OCI-M1 (cell line): ENCODE measurements around the gene TRAIP.
A peak's percentile ranks its signal among the peaks of the same experiment; 100 is the strongest.
"Not testable (repeated sequence)": the region's sequence is repeated elsewhere in the genome, so short reads cannot be mapped to it uniquely, and the experiment has no call there.

Source experiments
- DNase-seq: peaks from one replicate; lab custom pipeline; 2025; lab: John Stamatoyannopoulos, UW

Gene TRAIP

DNA sequence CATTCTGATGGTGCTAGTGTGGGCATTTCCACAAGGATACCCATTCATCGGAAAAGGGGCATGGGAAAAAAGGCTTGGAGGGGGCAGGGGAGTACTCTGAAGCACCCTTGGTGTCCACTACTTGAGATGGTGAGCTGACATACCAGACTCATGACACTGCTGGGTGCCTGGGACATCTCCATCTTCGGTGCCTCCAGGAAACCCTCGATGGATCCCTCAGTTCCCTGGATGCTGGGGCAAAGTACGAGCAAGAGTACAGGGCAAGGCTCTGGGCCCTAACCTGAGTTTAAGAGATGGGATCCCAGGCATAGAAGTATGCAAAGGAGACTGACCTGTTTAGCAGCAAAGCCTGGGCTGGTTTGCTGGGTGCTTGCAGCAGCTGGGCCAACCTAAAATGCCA, 64.8 kb downstream of the TRAIP start:
- no peak for DNase-seq

DNA sequence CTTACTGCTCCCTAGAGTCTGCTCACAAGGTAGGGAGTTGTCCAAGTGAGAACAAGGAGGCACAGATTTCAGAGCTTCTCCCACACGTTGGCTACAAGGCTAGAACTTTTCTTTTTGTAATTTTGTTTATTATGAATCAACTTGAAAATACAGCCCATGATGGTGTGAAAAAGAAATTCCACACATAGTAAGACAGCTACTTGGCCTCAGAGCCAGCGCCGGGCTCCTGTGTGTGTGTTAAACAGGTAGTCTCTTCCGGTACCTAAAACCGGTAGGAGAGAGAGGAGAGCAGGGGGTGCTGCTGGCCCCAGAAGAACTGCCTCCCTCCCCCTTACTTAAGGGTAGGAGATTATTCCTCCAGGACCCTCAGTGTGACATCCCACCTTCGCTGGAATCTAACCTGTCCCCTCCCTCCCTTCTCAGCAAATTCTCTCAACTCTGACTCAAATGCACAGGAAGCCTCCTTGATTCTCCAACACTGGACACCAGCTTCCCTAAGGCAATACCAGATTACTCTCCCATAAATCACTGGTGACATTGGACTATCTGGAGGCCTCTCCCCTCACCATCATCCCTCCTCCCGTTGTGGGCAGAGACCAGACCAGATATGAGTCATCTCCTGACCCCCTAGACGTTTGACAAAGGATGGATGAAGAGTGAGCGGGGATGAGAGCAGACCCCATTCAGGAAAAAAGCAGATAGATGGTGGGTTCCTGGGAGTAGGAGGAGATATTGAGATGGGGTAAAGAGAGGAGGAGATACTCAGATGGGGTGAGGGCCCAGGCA, 65.5 kb downstream of the TRAIP start:
- DNase-seq, result no peak

GRCh38 chr3:49788056-49788455, 68.3 kb downstream of the TRAIP start:
- no peak for DNase-seq

DNA sequence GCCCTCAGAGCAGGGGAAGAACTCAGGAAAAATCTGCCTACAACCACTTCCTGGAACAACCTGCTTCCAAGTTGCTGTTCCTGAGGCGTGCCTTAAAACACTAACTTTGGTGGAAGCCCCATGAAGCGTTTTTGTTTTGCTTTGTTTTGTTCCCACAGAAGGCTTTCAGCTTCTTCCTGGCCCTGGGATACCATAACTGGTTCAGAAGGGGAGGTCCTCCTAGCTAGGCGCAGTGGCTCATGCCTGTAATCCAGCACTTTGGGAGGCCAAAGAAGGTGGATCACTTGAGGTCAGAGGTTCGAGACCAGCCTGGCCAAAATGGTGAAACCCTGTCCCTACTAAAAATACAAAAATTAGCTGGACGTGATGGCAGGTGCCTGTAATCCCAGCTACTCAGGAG, 68.8 kb downstream of the TRAIP start:
- DNase-seq, result no peak

DNA sequence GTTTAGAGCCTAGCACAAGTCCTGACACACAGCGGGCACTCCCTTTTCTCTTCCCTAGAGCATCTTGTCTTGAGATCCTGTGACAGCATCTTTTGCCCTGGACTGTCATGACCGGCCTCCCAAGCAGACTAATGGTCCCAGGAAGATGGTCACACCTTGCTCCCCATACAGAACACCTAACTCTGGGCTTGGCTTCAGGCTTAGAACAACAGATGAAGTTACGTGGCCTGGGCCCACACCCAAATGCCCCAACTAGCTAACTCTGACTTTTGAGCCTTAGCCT, 69.2 kb downstream of the TRAIP start:
- DNase-seq, result no peak

DNA sequence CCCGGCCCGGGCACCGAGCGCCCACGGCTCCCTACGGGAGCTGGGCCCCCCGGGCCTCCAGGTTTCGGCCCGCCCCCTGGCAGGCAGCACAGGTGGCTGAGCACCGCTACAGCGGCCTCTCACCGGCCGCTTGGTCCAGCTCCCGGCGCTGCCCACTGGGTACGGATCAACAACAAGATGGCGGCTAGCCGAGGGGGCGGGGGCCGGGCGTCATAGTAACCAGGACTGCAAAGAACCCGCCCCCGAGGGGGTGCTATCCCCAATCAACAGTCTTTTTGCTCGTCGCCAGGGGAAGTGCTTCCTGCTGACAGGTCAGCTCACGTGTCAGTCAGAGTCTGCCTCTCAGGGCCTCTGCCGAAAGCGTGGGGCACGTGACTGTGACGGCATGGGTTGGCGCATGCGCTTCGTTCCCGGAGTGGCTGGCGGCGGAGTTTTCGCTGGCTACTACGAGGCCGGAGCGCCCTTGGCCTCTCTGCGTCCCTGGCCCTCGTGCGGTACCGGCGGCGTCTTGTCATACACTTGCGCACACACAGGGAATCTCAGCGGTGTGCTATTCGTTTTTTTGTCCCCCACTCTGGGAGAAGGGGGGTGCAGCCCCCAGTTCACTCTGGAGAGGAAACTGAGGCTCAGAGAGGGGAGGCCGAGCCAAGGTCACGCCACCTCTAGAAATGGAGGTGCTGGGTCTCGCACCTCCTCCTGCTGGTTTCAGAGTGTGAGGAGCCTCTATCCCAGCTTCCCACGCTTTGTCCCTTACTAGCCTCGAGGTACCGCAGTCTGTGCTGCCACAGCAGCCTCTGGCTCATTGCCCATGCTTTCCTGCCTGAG, 69.8 kb downstream of the TRAIP start, which contains the start of gene IP6K1:
TSS of gene IP6K1 (minus strand) at position 186 of the 825 bp plus-strand sequence. CDS start 38,502 bp downstream, outside the sequence.
- peak; percentile 98 for DNase-seq

- peak; percentile 60 for DNase-seq
These were observed 70.6 kb downstream of the TRAIP start for GRCh38 chr3:49785565-49786356.

GRCh38 chr3:49782277-49782676, 74.1 kb downstream of the TRAIP start:
- not testable (repeated sequence) for DNase-seq

DNA sequence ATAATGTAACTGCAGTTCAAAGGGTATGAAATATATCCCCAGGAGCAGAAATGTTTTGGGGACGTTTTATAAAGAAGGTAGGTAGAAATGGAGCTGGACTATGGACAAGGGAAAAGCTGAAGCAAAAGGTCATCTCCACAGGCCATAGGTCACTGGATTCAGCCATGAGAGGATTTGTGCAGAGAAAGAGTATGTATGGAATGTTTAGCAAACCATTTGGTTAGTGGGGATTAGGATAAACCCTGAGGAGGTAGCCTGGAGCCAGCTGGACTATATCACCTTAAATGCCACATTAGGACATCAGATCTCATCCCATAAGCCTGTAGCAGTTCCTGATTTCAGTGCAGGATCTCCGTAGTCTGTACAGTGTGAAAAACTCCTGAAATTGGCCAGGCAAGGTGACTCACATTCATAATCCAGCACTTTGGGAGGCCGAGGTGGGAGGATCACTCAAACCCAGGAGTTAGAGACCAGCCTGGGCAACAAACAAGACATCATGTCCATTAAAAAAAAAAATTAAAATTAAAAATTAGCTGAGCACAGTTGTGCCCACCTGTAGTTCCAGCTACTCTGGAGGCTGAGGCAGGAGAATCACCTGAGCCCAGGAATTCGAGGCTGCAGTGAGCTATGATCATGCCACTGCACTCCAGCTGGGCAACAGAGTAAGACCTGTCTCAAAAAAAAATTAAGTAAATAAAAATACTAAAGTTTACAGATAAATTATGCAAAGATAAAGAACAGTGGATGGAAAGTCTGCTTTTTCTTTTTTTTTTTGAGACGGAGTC, 74.8 kb downstream of the TRAIP start:
- no peak for DNase-seq

DNA sequence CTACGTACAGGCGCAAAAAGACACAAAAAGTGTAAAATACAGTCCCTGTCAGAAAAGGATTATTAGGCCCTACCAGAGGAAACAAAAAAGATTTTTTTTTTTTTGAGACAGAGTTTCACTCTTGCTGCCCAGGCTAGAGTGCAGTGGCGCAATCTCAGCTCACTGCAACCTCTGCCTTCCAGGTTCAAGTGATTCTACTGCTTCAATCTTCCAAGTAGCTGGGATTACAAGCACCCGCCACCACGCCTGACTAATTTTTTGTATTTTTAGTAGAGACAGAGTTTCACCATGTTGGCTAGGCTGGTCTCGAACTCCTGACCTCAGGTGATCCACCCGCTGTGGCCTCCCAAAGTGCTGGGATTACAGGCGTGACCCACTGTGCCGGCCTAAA, 75.4 kb downstream of the TRAIP start:
- DNase-seq, result not testable (repeated sequence)

GRCh38 chr3:49780080-49780974, 76.0 kb downstream of the TRAIP start:
- DNase-seq, result no peak

- DNase-seq, result no peak
These were observed 76.8 kb downstream of the TRAIP start for GRCh38 chr3:49779358-49780079.
